GM12801 (cell line): ENCODE measurements around the gene CEP85.

Experiments
- CTCF ChIP-seq: IDR thresholded peaks from one replicate; pipeline ENCODE4 v1.5.1; 2011; ENCODE audit warnings: control low read depth; ENCODE audit not compliant: insufficient read length; ENCODE audit errors: extremely low read depth

The CEP85 gene

GRCh38 chr1:26284597-26285347, 50.8 kb downstream of the CEP85 start:
- TF ChIP-seq CTCF = no peak

- TF ChIP-seq CTCF = no peak
These were observed 51.5 kb downstream of the CEP85 start for GRCh38 chr1:26285366-26286063.

- no peak for TF ChIP-seq CTCF
These were observed 52.0 kb downstream of the CEP85 start for GRCh38 chr1:26286064-26286416.

- no peak for TF ChIP-seq CTCF
These were observed 53.2 kb downstream of the CEP85 start for GRCh38 chr1:26287033-26287711.

GRCh38 chr1:26287811-26288210, 53.8 kb downstream of the CEP85 start:
- TF ChIP-seq CTCF = no peak

- TF ChIP-seq CTCF = no peak
These were observed 54.4 kb downstream of the CEP85 start for GRCh38 chr1:26288311-26288941.
